Measurements from ENCODE around the gene POLR2F. TPM values are rescaled to one million over a fixed set of nuclear protein-coding genes. Genes with fewer than 3 reads are reported as not detected.

Gene POLR2F
- total RNA-seq, 1 experiment from 2014 or later: 141 TPM

DNA sequence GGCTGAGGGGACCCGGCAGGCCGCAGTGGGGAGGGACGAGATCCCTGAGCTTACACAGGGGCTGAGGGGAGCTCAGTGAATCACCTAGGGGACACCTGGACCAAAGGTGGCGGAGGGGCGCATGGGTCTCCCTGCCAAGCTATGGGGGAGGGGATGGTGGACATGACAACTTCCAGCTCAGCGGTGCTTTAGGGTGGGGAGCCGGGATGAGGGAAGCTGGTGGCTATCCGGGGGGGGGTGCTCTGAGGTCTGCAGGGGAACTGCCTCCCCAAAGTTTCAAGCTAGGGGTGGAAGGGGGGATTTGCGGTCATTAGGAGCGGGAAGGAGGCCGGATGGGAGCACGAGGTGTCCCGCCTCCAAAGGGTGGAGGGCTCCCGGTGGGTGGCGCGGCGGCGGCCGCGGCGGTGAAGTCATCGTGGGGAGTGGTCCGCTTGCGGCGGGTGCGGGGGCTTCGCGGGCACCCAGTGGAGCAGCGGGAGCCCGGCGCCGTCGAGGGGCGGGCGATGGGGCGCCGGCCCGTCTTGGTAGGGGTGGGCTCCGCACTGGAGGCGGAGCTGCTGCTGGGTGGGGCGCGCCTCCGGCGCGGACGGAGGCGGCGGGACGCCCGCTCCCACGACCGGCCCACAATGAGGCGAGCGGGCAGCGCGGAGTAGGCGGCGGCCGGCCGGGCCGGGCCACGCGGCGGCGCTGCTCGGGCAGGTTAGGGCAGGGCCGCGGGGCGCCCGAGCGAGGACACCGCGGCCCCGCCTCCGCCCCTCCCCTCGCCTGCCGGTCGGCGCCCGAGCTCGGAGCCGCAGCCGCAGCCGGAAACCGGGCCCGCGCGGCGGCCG is 47.8 kb upstream of the POLR2F start, which contains the start of gene MICALL1:
Gene MICALL1 (plus strand): TSS at position 764 of the 830 bp plus-strand sequence. CDS start 126 bp downstream, outside the sequence.
- Histone ChIP-seq H3K79me2 (ENCODE audit: insufficient read depth, low read length) (no peaks in the 10 kb centered on the region), H3K4me2 (ENCODE audit: insufficient read depth, insufficient read length, low read length) (peak within 1 kb of the TSS; percentile 33), H3K14ac (ENCODE audit: insufficient read depth, low read length) (peak within 1 kb of the TSS; percentile 91), H3K18ac (ENCODE audit: insufficient read length, low read depth, low read length) (peak within 1 kb of the TSS; percentile 22), H3K27me3 (ENCODE audit: insufficient read depth, low read length) (no peaks in the 10 kb centered on the region), H3K27ac (ENCODE audit: insufficient read length, low read depth, low read length) (no peak within 1 kb of the TSS), H2AK5ac (ENCODE audit: insufficient read length, low read length) (no peak within 1 kb of the TSS), H2AFZ (ENCODE audit: low read length) (no peak within 1 kb of the TSS), H4K91ac (ENCODE audit: insufficient read length, low read depth, low read length) (no peak within 1 kb of the TSS), H4K8ac (replicated peaks; ENCODE audit: insufficient read length, low read depth, low read length) (no peak within 1 kb of the TSS), H3K79me1 (ENCODE audit: insufficient read depth, low read depth, low read length, poor library complexity, severe bottlenecking) (no peaks in the 10 kb centered on the region), H2BK15ac (ENCODE audit: low read depth, low read length) (no peak within 1 kb of the TSS), H4K20me1 (ENCODE audit: control insufficient read depth, insufficient read depth, insufficient read length) (no peaks in the 10 kb centered on the region), H3K23ac (ENCODE audit: insufficient read length, low read depth, low read length) (no peak within 1 kb of the TSS), H2BK120ac (ENCODE audit: low read depth, low read length, poor library complexity, severe bottlenecking) (no peak within 1 kb of the TSS), H3K4me1 (ENCODE audit: insufficient read depth, low read length) (0 out of 2 replicates have a peak, but pooled peaks cover 3% of the 10 kb centered on the region), H2BK20ac (ENCODE audit: low read depth, low read length, poor library complexity, severe bottlenecking) (no peak within 1 kb of the TSS), H4K5ac (ENCODE audit: insufficient read length, low read depth, low read length) (no peak within 1 kb of the TSS), H3K23me2 (ENCODE audit: insufficient read length, low read depth, low read length, poor library complexity, severe bottlenecking) (peaks cover 5% of the 10 kb centered on the region), H3K9ac (ENCODE audit: extremely low read depth, insufficient read length, low read length) (peak within 1 kb of the TSS; percentile 45), H3K56ac (ENCODE audit: insufficient read length, low read depth, low read length) (no peak within 1 kb of the TSS), H3K4ac (ENCODE audit: low read depth, low read length) (no peak within 1 kb of the TSS), H3K9me3 (ENCODE audit: control insufficient read depth, low read depth, low read length) (no peaks in the 10 kb centered on the region), H2BK12ac (ENCODE audit: insufficient read length, low read depth, low read length) (no peak within 1 kb of the TSS), H2BK5ac (ENCODE audit: insufficient read length, low read length) (no peak within 1 kb of the TSS), H3T11ph (ENCODE audit: low read length) (no peak within 1 kb of the TSS)
- H3K9me3 Mint-ChIP-seq: no peaks in the 10 kb centered on the region
- peak within 1 kb of the TSS; percentile 46 to 84 (median 65); a peak in 5 of 7 replicates for H3K27ac Mint-ChIP-seq
- H3K36me3 Mint-ChIP-seq (ENCODE audit: insufficient read depth in 1 of 3, low read depth in 3 of 3): peaks cover 3 to 10% (median 9%) of the 10 kb centered on the region in 3 experiments; a peak in 4 of 7 replicates
- WGBS (ENCODE audit: extremely low coverage, insufficient read length, low lambda C conversion rate): no CpG with 5 or more reads among the region's 90 CpGs
- H3K27me3 Mint-ChIP-seq (ENCODE audit: low read depth): no peaks in the 10 kb centered on the region
- peak; percentile 59 for DNase-seq
- peaks cover 35 to 41% of the 10 kb centered on the region in 2 experiments for H3K4me1 Mint-ChIP-seq
- peak within 1 kb of the TSS; percentile 76 to 85 for H3K4me3 Mint-ChIP-seq
- TF ChIP-seq, protein P1, sequence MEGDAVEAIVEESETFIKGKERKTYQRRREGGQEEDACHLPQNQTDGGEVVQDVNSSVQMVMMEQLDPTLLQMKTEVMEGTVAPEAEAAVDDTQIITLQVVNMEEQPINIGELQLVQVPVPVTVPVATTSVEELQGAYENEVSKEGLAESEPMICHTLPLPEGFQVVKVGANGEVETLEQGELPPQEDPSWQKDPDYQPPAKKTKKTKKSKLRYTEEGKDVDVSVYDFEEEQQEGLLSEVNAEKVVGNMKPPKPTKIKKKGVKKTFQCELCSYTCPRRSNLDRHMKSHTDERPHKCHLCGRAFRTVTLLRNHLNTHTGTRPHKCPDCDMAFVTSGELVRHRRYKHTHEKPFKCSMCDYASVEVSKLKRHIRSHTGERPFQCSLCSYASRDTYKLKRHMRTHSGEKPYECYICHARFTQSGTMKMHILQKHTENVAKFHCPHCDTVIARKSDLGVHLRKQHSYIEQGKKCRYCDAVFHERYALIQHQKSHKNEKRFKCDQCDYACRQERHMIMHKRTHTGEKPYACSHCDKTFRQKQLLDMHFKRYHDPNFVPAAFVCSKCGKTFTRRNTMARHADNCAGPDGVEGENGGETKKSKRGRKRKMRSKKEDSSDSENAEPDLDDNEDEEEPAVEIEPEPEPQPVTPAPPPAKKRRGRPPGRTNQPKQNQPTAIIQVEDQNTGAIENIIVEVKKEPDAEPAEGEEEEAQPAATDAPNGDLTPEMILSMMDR (conservative IDR thresholded peaks at IDR 0.05): peak; percentile 23; the same call in 1 of the 3 replicates

Measured in H9 (cell line).